NB4 (cell line): ENCODE results near the gene ADGRG2.

Source experiments
- MAX ChIP-seq: IDR thresholded peaks from 2 replicates; pipeline ENCODE4 v1.6.1; 2011; ENCODE audit warnings: low read depth, low read length
- POLR2A ChIP-seq: IDR thresholded peaks from 2 replicates; pipeline ENCODE4 v1.6.1; 2011; ENCODE audit warnings: mild to moderate bottlenecking; ENCODE audit not compliant: insufficient read length; ENCODE audit errors: extremely low read depth
- TF ChIP-seq, protein P1 (sequence below): IDR thresholded peaks from one replicate; pipeline ENCODE4 v1.5.1; 2012; ENCODE audit warnings: low read depth, low read length

DNA sequence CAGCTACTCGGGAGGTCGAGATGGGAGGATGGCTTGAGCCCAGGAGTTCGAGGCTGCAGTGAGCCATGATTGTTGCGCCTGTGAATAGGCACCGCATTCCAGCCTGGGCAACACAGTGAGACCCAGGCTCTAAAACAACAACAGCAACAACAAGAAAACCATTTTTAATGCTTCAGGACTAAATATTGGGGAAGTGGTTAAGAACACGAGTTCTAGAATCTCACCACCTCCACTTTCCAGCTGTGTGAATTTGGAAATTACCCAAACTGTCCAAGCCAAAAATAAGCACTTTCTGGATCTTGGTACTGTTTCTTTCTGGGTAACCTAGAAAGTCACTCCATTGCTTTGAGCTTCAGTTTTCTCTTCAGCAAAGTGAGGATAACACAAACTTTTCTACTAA is 63.2 kb downstream of the ADGRG2 start:
- TF ChIP-seq, protein P1, sequence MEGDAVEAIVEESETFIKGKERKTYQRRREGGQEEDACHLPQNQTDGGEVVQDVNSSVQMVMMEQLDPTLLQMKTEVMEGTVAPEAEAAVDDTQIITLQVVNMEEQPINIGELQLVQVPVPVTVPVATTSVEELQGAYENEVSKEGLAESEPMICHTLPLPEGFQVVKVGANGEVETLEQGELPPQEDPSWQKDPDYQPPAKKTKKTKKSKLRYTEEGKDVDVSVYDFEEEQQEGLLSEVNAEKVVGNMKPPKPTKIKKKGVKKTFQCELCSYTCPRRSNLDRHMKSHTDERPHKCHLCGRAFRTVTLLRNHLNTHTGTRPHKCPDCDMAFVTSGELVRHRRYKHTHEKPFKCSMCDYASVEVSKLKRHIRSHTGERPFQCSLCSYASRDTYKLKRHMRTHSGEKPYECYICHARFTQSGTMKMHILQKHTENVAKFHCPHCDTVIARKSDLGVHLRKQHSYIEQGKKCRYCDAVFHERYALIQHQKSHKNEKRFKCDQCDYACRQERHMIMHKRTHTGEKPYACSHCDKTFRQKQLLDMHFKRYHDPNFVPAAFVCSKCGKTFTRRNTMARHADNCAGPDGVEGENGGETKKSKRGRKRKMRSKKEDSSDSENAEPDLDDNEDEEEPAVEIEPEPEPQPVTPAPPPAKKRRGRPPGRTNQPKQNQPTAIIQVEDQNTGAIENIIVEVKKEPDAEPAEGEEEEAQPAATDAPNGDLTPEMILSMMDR = no peak
- no peak for TF ChIP-seq POLR2A
- no peak for TF ChIP-seq MAX
